Testis (tissue), 2 donors: ENCODE data around the gene ADAD2.

Experiments used
- CTCF ChIP-seq, 3 experiments: fragments of 450-650 bp in 2 of 3; fragments of 200-600 bp in 1 of 3; sonication (generic) in 1 of 3; IDR thresholded peaks; one replicate each; pipeline ENCODE4 v1.5.1; 2016 to 2019; ENCODE audit warnings: antibody characterized with exemption in 3 of 3, mild to moderate bottlenecking in 2 of 3, moderate library complexity in 1 of 3
- POLR2A ChIP-seq: fragments of 450-650 bp; IDR thresholded peaks from one replicate; pipeline ENCODE4 v1.6.1; 2017; ENCODE audit warnings: antibody characterized with exemption, mild to moderate bottlenecking, moderate library complexity

- no peak for TF ChIP-seq CTCF (IDR thresholded peaks at IDR 0.05)
- TF ChIP-seq POLR2A = no peak
Measured at GRCh38 chr16:84144209-84144858, 46.6 kb upstream of the ADAD2 start.
